Keratinocyte (primary cell): ENCODE data around the gene CHCHD10. TPM values are rescaled to one million over a fixed set of nuclear protein-coding genes. Genes with fewer than 3 reads are reported as not detected.

Experiments used
- DNase-seq: peaks from one replicate; pipeline ENCODE4 v3.0.0-alpha.2; 2011; ENCODE audit warnings: low read depth, missing footprints, low spot score
- FAIRE-seq: peaks from 2 replicates; lab custom pipeline; 2011; peaks lifted over from hg19 to GRCh38; lab: Jason Lieb, UNC
- H2AFZ ChIP-seq: 2 replicates; pipeline ENCODE4 v1.6.0; 2012; ENCODE audit warnings: low read length, control low read depth, inconsistent platforms; ENCODE audit not compliant: control insufficient read depth
- H3K27ac ChIP-seq: 2 replicates; pipeline ENCODE4 v1.5.1; 2011; ENCODE audit warnings: low read length; ENCODE audit not compliant: control insufficient read depth, insufficient read depth
- H3K27me3 ChIP-seq: 3 replicates; pipeline ENCODE4 v1.6.0; 2011; ENCODE audit warnings: low read length; ENCODE audit not compliant: control insufficient read depth, insufficient read depth; ENCODE audit errors: extremely low read depth
- H3K36me3 ChIP-seq, 2 experiments: 2 replicates in 1 of 2; 3 replicates in 1 of 2; pipeline ENCODE4 v1.5.1; 2011; ENCODE audit warnings: low read length in 2 of 2, mild to moderate bottlenecking in 1 of 2; ENCODE audit not compliant: control insufficient read depth in 2 of 2, insufficient read depth in 2 of 2; ENCODE audit errors: extremely low read depth in 1 of 2
- H3K4me1 ChIP-seq: 3 replicates; pipeline ENCODE4 v1.5.1; 2011; ENCODE audit warnings: low read length; ENCODE audit not compliant: control insufficient read depth, insufficient read depth; ENCODE audit errors: extremely low read depth
- H3K4me2 ChIP-seq: 3 replicates; pipeline ENCODE4 v1.6.0; 2011; ENCODE audit warnings: low read depth, low read length; ENCODE audit not compliant: control insufficient read depth, insufficient read depth; ENCODE audit errors: extremely low read depth
- H3K4me3 ChIP-seq, 3 experiments: fragments of 200-600 bp in 1 of 3; sonication (generic) in 1 of 3; 2 replicates in 2 of 3; 3 replicates in 1 of 3; pipeline ENCODE4 v1.5.1; 2011 to 2016; ENCODE audit warnings: low read length in 3 of 3, mild to moderate bottlenecking in 3 of 3, control low read depth in 2 of 3, inconsistent platforms in 1 of 3, low read depth in 1 of 3, mixed read lengths in 1 of 3, mixed run types in 1 of 3, moderate library complexity in 1 of 3; ENCODE audit not compliant: control insufficient read depth in 2 of 3, insufficient read depth in 2 of 3; ENCODE audit errors: extremely low read depth in 1 of 3
- H3K79me2 ChIP-seq: 2 replicates; pipeline ENCODE4 v1.6.0; 2012; ENCODE audit warnings: low read length; ENCODE audit not compliant: control insufficient read depth, insufficient read depth
- H3K9ac ChIP-seq: 3 replicates; pipeline ENCODE4 v1.6.0; 2011; ENCODE audit warnings: low read length; ENCODE audit not compliant: control insufficient read depth, insufficient read depth; ENCODE audit errors: extremely low read depth
- H3K9me1 ChIP-seq: 3 replicates; pipeline ENCODE4 v1.6.0; 2011; ENCODE audit warnings: low read length; ENCODE audit not compliant: control insufficient read depth, insufficient read depth; ENCODE audit errors: extremely low read depth
- H3K9me3 ChIP-seq: 2 replicates; pipeline ENCODE4 v1.5.1; 2012; ENCODE audit warnings: low read depth, low read length; ENCODE audit not compliant: control insufficient read depth
- H4K20me1 ChIP-seq: 3 replicates; pipeline ENCODE4 v1.6.0; 2011; ENCODE audit warnings: low read length; ENCODE audit not compliant: control insufficient read depth, insufficient read depth; ENCODE audit errors: extremely low read depth
- CTCF ChIP-seq, 3 experiments: IDR thresholded peaks in 1 of 3; conservative IDR thresholded peaks in 1 of 3; optimal IDR thresholded peaks in 1 of 3; 2 replicates in 2 of 3; 3 replicates in 1 of 3; pipeline versions ENCODE3 to v1.5.1; 2011; ENCODE audit warnings: low read length in 3 of 3, mild to moderate bottlenecking in 3 of 3, moderate library complexity in 2 of 3, control low read depth in 1 of 3, inconsistent platforms in 1 of 3; ENCODE audit not compliant: insufficient read depth in 2 of 3; ENCODE audit errors: extremely low read depth in 1 of 3
- EZH2 ChIP-seq: IDR thresholded peaks from one replicate; pipeline ENCODE4 v1.6.1; 2012; ENCODE audit warnings: inconsistent platforms, mild to moderate bottlenecking, low read length, moderate library complexity
- dilution Hi-C: fragments of 300-500 bp; cut with MboI; formaldehyde crosslinking; loops from one replicate; pipeline ENCODE4 v1.7.0; 2020; ENCODE audit warnings: low sequenced_read_pairs; ENCODE audit not compliant: extremely low pct_ligation_motif_present
- polyA plus RNA-seq, 5 experiments: library from polyadenylated mRNA; depleted of rRNA in 3 of 5; stranded (reverse) in 3 of 5; stranded (forward) in 1 of 5; unstranded in 1 of 5; fragments of >200 nt; gene quantifications; 1 replicate in 1 of 5; 2 replicates in 3 of 5; 3 replicates in 1 of 5; pipeline versions ENCODE4 v1.2.1 to v1.2.3, GENCODE V29; 2011 to 2012; ENCODE audit warnings: missing spikeins in 2 of 5, low read depth in 1 of 5, low replicate concordance in 1 of 5

Gene CHCHD10
- polyA plus RNA-seq, 1 donor (not counting 4 experiments of a cell fraction or from before 2014, with no cell fraction given) = 10.4 TPM

- H3K79me2 ChIP-seq = no peaks in the 10 kb centered on the region
- dilution Hi-C loops = no loop called here
- H3K4me3 ChIP-seq = no peak overlapping the region
- no peak overlapping the region for H3K27ac ChIP-seq
- FAIRE-seq = no peak
- no peaks in the 10 kb centered on the region for H3K9me1 ChIP-seq
- no peak for DNase-seq
- H3K9ac ChIP-seq = no peak overlapping the region
- peaks cover 15% of the 10 kb centered on the region for H3K4me1 ChIP-seq
- H2AFZ ChIP-seq = no peak overlapping the region
- peaks cover 5% of the 10 kb centered on the region for H3K27me3 ChIP-seq
- H3K36me3 ChIP-seq = no peaks in the 10 kb centered on the region
- no peaks in the 10 kb centered on the region for H3K9me3 ChIP-seq
- H3K4me2 ChIP-seq = no peak overlapping the region
- TF ChIP-seq CTCF (optimal IDR thresholded peaks at IDR 0.05 in 1 of 3, IDR thresholded peaks at IDR 0.05 in 1 of 3, conservative IDR thresholded peaks at IDR 0.05 in 1 of 3; ENCODE audit: extremely low read depth in 1 of 3, insufficient read depth in 2 of 3, low read length in 3 of 3) (no peak), EZH2 (no peak)
- H4K20me1 ChIP-seq = no peaks in the 10 kb centered on the region
These were observed 10.8 kb upstream of the CHCHD10 start for GRCh38 chr22:23778577-23778900.

DNA sequence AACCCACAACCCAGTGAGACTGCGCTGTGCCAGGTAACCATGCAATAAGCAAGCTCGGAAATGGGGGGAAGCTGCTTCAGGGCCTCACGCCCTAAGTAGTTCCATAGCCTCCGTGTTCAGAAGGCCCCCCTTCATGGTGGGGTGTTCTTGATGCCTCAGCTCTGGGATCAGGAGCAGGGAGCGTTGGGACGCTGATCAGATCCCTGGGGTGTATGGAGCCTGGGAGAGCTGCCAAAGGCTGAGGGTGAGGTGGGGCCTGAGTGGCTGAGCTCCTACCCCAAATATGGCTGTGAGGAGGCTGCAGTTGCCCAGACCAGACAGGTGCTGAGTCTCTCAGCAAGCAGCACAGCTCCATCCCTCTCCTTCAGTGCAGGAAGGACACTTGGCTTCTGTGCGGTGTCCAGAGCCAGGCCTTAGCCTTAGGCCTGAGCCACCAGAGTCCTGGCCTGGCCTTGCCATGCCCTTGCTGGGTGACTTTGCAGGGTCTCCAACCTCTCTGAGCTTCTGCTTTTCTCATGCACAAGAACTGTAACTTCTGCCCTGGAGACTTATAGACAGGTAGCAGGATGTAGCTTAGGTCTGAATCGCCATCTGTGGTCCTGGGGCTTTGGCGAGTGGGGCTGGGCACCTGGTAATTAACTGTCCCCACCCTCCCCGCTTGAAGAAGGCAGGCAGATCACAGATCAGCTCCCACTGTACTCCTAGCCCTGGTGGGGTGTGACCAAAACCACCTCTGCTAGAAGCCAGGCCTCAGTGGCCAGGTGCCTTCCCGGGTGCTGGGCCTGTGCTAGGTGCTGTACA is 10.2 kb upstream of the CHCHD10 start:
- H4K20me1 ChIP-seq = no peaks in the 10 kb centered on the region
- no peak for FAIRE-seq
- DNase-seq = no peak

More for the DNA sequence above, 10.2 kb upstream of the CHCHD10 start:
- no peaks in the 10 kb centered on the region for H3K79me2 ChIP-seq
- dilution Hi-C loops = no loop called here
- H3K9me3 ChIP-seq = no peaks in the 10 kb centered on the region
- H3K27ac ChIP-seq = no peak overlapping the region
- H3K36me3 ChIP-seq = no peaks in the 10 kb centered on the region
- H2AFZ ChIP-seq = no peak overlapping the region
- no peak overlapping the region for H3K4me3 ChIP-seq
- H3K9me1 ChIP-seq = no peaks in the 10 kb centered on the region
- no peak overlapping the region for H3K9ac ChIP-seq
- peaks cover 11% of the 10 kb centered on the region for H3K27me3 ChIP-seq
- TF ChIP-seq EZH2 (no peak), CTCF (optimal IDR thresholded peaks at IDR 0.05 in 1 of 3, IDR thresholded peaks at IDR 0.05 in 1 of 3, conservative IDR thresholded peaks at IDR 0.05 in 1 of 3; ENCODE audit: extremely low read depth in 1 of 3, insufficient read depth in 2 of 3, low read length in 3 of 3) (no peak)
- H3K4me2 ChIP-seq = no peak overlapping the region
- peaks cover 21% of the 10 kb centered on the region for H3K4me1 ChIP-seq
